Measurements from ENCODE around the gene IQGAP2. TPM values are rescaled to one million over a fixed set of nuclear protein-coding genes. Genes with fewer than 3 reads are reported as not detected.
A peak's percentile ranks its signal among the peaks of the same experiment; 100 is the strongest.

The IQGAP2 gene
- total RNA-seq, 2 experiments from 2014 or later, result 37.7 to 39.1 TPM

DNA sequence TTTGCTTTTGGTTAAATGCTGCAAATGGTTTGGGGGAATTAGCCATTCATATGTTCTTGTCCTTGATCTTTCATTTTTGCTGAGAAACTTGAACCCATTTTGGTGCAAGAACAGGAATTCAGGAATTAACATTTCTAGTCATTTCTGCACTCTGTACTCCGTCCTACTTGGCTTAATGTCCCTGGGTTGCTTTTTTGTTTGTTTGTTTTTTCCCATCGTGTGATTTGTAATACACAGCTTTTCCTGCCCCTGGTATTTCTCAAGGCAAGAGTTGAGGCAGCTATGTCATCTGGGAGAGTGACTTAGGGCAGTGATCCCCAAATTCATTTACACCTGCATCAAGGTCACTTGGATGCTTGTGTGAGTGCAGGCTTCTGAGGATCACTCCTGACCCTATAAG, 71.3 kb downstream of the IQGAP2 start:
- no peaks in the 10 kb centered on the region for H3K27me3 Mint-ChIP-seq
- peaks cover 73% of the 10 kb centered on the region for H3K4me1 Mint-ChIP-seq (ENCODE audit: low read depth)
- POLR2A ChIA-PET, result interaction anchor here (0.6 to 3.0 kb wide), 5 partner anchors 9 to 85 kb away, joined by 3 to 12 read pairs (median 3); partner anchors contain the start of gene IQGAP2
- H3K36me3 Mint-ChIP-seq (ENCODE audit: low read depth), result peaks cover 11% of the 10 kb centered on the region
- intact Hi-C loops (cut with micrococcal nuclease), result no loop called here
- no peak for ATAC-seq
- TF ChIP-seq, protein P1, sequence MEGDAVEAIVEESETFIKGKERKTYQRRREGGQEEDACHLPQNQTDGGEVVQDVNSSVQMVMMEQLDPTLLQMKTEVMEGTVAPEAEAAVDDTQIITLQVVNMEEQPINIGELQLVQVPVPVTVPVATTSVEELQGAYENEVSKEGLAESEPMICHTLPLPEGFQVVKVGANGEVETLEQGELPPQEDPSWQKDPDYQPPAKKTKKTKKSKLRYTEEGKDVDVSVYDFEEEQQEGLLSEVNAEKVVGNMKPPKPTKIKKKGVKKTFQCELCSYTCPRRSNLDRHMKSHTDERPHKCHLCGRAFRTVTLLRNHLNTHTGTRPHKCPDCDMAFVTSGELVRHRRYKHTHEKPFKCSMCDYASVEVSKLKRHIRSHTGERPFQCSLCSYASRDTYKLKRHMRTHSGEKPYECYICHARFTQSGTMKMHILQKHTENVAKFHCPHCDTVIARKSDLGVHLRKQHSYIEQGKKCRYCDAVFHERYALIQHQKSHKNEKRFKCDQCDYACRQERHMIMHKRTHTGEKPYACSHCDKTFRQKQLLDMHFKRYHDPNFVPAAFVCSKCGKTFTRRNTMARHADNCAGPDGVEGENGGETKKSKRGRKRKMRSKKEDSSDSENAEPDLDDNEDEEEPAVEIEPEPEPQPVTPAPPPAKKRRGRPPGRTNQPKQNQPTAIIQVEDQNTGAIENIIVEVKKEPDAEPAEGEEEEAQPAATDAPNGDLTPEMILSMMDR (IDR thresholded peaks at IDR 0.05), result no peak
- H3K27ac Mint-ChIP-seq, result peak overlapping the region; percentile 58
- CTCF ChIA-PET, result interaction anchor here (0.9 to 1.1 kb wide), 2 partner anchors 36 to 69 kb away, joined by 3 read pairs; no protein-coding TSS in a partner anchor
- H3K9me3 Mint-ChIP-seq, result no peaks in the 10 kb centered on the region
- no peak overlapping the region for H3K4me3 Mint-ChIP-seq
- DNase-seq, result no peak

DNA sequence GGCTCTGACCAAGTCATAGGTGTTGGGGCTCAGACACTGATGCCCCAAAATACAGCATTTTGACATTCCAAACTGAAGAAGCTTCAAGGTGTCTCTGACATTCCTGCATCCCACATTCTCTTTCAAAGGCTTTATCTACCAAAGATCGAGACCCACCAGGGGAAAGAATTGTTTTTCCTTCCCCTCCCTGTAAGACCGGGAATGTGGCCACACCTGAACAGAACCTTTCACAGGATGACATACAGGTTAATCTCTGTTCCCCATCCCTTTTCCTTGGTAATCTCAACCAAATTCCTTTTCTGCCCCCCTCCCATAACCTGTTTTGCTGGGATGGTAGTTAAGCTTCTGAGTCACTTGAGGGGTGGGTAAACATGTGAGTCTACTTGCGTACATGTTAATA, 72.3 kb downstream of the IQGAP2 start:
- no peaks in the 10 kb centered on the region for H3K27me3 Mint-ChIP-seq
- TF ChIP-seq, protein P1 (IDR thresholded peaks at IDR 0.05), result no peak
- CTCF ChIA-PET, result no interaction called here
- no peaks in the 10 kb centered on the region for H3K9me3 Mint-ChIP-seq
- peaks cover 11% of the 10 kb centered on the region for H3K36me3 Mint-ChIP-seq (ENCODE audit: low read depth)
- intact Hi-C loops (cut with micrococcal nuclease), result no loop called here
- DNase-seq (no peak), ATAC-seq (no peak)
- no peak overlapping the region for H3K27ac Mint-ChIP-seq
- POLR2A ChIA-PET, result no interaction called here
- H3K4me3 Mint-ChIP-seq, result no peak overlapping the region
- H3K4me1 Mint-ChIP-seq (ENCODE audit: low read depth), result peaks cover 73% of the 10 kb centered on the region

DNA sequence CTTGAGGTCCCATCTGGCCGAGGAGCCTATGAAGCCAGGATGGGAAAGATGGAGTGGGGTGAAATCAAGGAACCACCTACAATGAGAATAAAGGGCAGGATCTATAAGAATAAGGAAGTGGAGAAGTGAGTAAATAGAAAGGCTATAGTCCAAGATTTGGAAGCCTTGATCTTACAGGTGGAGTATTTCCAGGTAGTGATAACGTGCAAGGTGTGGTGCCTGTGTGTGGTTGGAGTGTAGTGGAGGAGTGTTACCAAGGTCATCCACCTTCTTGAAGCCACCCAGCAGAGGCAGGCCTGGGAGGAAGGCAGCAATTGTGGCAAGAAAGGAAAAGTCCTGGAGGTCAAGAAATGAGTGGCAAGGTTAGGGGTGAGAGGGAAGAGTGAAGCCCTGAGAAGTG, 72.9 kb downstream of the IQGAP2 start:
- Mint-ChIP-seq H3K27ac (peak overlapping the region; percentile 6), H3K4me3 (no peak overlapping the region), H3K36me3 (ENCODE audit: low read depth) (peaks cover 11% of the 10 kb centered on the region), H3K9me3 (no peaks in the 10 kb centered on the region), H3K27me3 (no peaks in the 10 kb centered on the region), H3K4me1 (ENCODE audit: low read depth) (peaks cover 71% of the 10 kb centered on the region)
- ATAC-seq (no peak), DNase-seq (no peak)
- TF ChIP-seq, protein P1 (IDR thresholded peaks at IDR 0.05), result no peak
- POLR2A ChIA-PET, result no interaction called here
- intact Hi-C loops (cut with micrococcal nuclease), result no loop called here
- CTCF ChIA-PET, result no interaction called here

DNA sequence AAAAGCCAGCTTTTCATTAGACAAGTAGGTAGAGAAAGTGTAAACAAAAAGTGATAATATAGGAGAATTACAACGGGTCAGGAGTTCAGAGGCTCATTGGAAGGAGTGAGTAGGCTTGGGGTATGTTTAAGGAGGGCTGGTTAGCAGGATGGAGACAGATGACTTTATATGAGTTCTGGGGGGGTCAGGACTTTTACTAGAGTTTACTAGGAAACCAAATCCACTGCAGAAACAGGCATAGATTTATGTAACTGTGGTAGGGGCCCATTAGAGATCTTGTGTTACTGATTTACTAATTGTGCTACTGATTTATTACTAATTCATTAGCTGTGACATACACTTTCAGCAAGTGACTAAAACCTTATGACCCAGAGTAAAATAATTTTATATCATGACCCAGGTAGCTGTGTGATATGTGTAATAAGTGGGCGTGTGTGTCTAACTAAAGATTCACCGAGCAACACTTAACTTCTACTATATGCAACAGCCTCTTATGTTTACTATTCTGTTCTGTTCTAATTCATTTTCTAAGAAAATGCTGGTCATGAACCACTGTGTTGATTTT, 73.5 kb downstream of the IQGAP2 start:
- intact Hi-C loops (cut with micrococcal nuclease), result no loop called here
- ChIA-PET POLR2A (interaction anchor here (0.6 kb wide), 1 partner anchor 61 kb away, joined by 3 read pairs; no protein-coding TSS in a partner anchor), CTCF (interaction anchor here (1.5 kb wide), 1 partner anchor 74 kb away, joined by 3 read pairs; the partner anchor contains the start of gene IQGAP2)
- DNase-seq (no peak), ATAC-seq (no peak)
- Mint-ChIP-seq H3K36me3 (ENCODE audit: low read depth) (peaks cover 11% of the 10 kb centered on the region), H3K4me3 (no peak overlapping the region), H3K9me3 (no peaks in the 10 kb centered on the region), H3K4me1 (ENCODE audit: low read depth) (peaks cover 65% of the 10 kb centered on the region), H3K27ac (peak overlapping the region; percentile 6), H3K27me3 (no peaks in the 10 kb centered on the region)
- TF ChIP-seq, protein P1 (IDR thresholded peaks at IDR 0.05), result no peak

DNA sequence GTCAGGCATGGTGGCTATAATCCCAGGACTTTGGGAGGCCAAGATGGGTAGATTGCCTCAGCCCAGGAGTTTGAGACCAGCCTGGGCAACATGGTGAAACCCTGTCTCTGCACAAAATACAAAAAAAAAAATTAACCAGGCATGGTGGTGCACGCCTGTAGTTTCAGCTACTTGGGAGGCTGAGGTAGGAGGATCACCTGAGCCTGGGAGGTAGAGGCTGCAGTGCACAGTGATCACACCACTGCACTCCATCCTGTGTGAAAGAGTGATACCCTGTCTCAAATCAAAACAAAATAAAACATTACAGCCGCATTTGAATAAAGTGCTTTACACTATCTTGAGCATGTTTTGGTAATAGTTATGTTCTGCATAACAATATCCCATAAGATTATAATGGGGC, 74.0 kb downstream of the IQGAP2 start:
- Mint-ChIP-seq H3K9me3 (no peaks in the 10 kb centered on the region), H3K27ac (no peak overlapping the region), H3K36me3 (ENCODE audit: low read depth) (peaks cover 8% of the 10 kb centered on the region), H3K4me3 (no peak overlapping the region), H3K4me1 (ENCODE audit: low read depth) (peaks cover 59% of the 10 kb centered on the region), H3K27me3 (no peaks in the 10 kb centered on the region)
- TF ChIP-seq, protein P1 (IDR thresholded peaks at IDR 0.05), result no peak
- CTCF ChIA-PET, result interaction anchor here (1.5 kb wide), 1 partner anchor 74 kb away, joined by 3 read pairs; the partner anchor contains the start of gene IQGAP2
- ATAC-seq (no peak), DNase-seq (no peak)
- POLR2A ChIA-PET, result interaction anchor here (0.6 kb wide), 1 partner anchor 62 kb away, joined by 3 read pairs; no protein-coding TSS in a partner anchor
- intact Hi-C loops (cut with micrococcal nuclease), result no loop called here
